PC-9 (cell line): ENCODE measurements around the gene BTBD18. TPM values are rescaled to one million over a fixed set of nuclear protein-coding genes. Genes with fewer than 3 reads are reported as not detected.

Experiments used
- BruUV-seq: library from RNA; stranded (reverse); fragments of 400-500 nt; replicated peaks from 2 replicates; lab custom pipeline; 2021; lab: Mats Ljungman, UMichigan
- CTCF ChIA-PET: fragments of 300-600 bp; sonication (Branson Sonifier 250); formaldehyde crosslinking; loops from one replicate; lab custom pipeline; 2022; ENCODE audit warnings: antibody characterized with exemption; lab: Charles Lee
- POLR2A ChIA-PET: fragments of 300-600 bp; sonication (Branson Sonifier 250); formaldehyde crosslinking; loops from one replicate; lab custom pipeline; 2022; ENCODE audit warnings: antibody characterized with exemption; ENCODE audit not compliant: unreplicated experiment; lab: Charles Lee
- DNase-seq, 2 experiments: peaks; one replicate each; pipeline versions ENCODE4 v3.0.0 to v3.0.0-alpha.2; 2015 to 2022; ENCODE audit warnings: mixed read lengths in 1 of 2
- H2AFZ ChIP-seq: fragments of 200-600 bp; sonication (generic); 2 replicates; pipeline ENCODE4 v1.8.1; 2017; ENCODE audit warnings: antibody characterized with exemption
- H3F3A ChIP-seq: fragments of 200-600 bp; sonication (generic); 2 replicates; pipeline ENCODE4 v1.8.1; 2017; ENCODE audit warnings: antibody characterized with exemption, mild to moderate bottlenecking, low read depth; ENCODE audit not compliant: insufficient read depth
- H3K27ac ChIP-seq: fragments of 200-600 bp; sonication (generic); 2 replicates; pipeline ENCODE4 v1.6.1; 2016; ENCODE audit warnings: mixed run types
- H3K27me3 ChIP-seq: fragments of 200-600 bp; sonication (generic); 2 replicates; pipeline ENCODE4 v1.6.1; 2016; ENCODE audit warnings: low read depth, mixed run types; ENCODE audit not compliant: insufficient read depth
- H3K36me3 ChIP-seq: fragments of 200-600 bp; sonication (generic); 2 replicates; pipeline ENCODE4 v1.6.1; 2016; ENCODE audit warnings: low read depth, mixed run types
- H3K4me1 ChIP-seq: fragments of 200-600 bp; sonication (generic); replicated peaks from 2 replicates; pipeline ENCODE4 v1.6.1; 2016; ENCODE audit warnings: mixed run types; ENCODE audit not compliant: insufficient read depth
- H3K4me2 ChIP-seq: fragments of 200-600 bp; sonication (generic); 2 replicates; pipeline ENCODE4 v1.6.1; 2017; ENCODE audit warnings: mixed run types
- H3K4me3 ChIP-seq: fragments of 200-600 bp; sonication (generic); 2 replicates; pipeline ENCODE4 v1.6.1; 2016; ENCODE audit warnings: mixed run types
- H3K79me2 ChIP-seq: fragments of 200-600 bp; sonication (generic); 2 replicates; pipeline ENCODE4 v1.6.1; 2017; ENCODE audit warnings: low read depth, mixed run types
- H3K9me2 ChIP-seq: fragments of 200-600 bp; sonication (generic); 2 replicates; pipeline ENCODE4 v1.8.1; 2017; ENCODE audit warnings: mild to moderate bottlenecking; ENCODE audit not compliant: insufficient read depth
- H3K9me3 ChIP-seq: fragments of 200-600 bp; sonication (generic); 2 replicates; pipeline ENCODE4 v1.8.1; 2016; ENCODE audit warnings: low read depth; ENCODE audit not compliant: insufficient read depth
- H4K20me1 ChIP-seq: fragments of 200-600 bp; sonication (generic); 2 replicates; pipeline ENCODE4 v1.8.1; 2017; ENCODE audit not compliant: insufficient read depth
- EZH2 ChIP-seq: fragments of 200-600 bp; sonication (generic); IDR thresholded peaks from 2 replicates; pipeline ENCODE4 v1.8.0; 2017; ENCODE audit warnings: antibody characterized with exemption, low read depth
- intact Hi-C: fragments of 100-400 bp; cut with micrococcal nuclease; formaldehyde crosslinking; loops from one replicate; pipeline ENCODE4 v1.10.0; 2022; ENCODE audit not compliant: unreplicated experiment
- total RNA-seq: library from RNA; stranded (reverse); gene quantifications from 2 replicates; pipeline ENCODE4 v1.2.3, GENCODE V29; 2021
- TF ChIP-seq, protein P1 (sequence below): fragments of 200-600 bp; sonication (generic); conservative IDR thresholded peaks from 2 replicates; pipeline ENCODE4 v1.6.1; 2017; ENCODE audit warnings: mixed run types, antibody characterized with exemption, mild to moderate bottlenecking, moderate library complexity

The BTBD18 gene
- total RNA-seq, 1 experiment from 2014 or later, result not detected

DNA sequence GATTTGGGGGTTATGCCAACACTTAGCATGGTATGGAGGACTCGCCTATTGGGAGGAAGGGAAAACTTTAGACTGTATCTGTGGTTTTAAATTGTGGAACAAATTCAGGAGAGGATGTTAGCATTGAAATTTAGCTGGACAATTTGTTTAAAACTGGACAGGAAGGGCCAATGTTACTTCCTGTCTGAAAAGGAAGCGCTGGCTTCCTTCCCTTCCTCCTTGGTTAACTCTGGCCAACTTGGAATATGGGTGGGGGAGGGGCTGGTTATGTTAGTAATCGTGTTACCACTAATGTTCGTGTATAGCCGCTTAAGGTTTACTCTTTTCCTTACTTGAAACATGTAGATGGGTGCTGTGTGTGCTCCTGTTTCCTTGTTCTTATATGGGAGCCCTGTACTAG, 23.9 kb upstream of the BTBD18 start:
- no peaks in the 10 kb centered on the region for H3K9me3 ChIP-seq
- peaks cover 97% of the 10 kb centered on the region for H3K79me2 ChIP-seq
- no peak overlapping the region for H2AFZ ChIP-seq
- no TSS peak for BruUV-seq
- peaks cover 85% of the 10 kb centered on the region for H3F3A ChIP-seq
- no peaks in the 10 kb centered on the region for H3K9me2 ChIP-seq
- DNase-seq, result no peak
- H4K20me1 ChIP-seq, result peaks cover 16% of the 10 kb centered on the region; the same call in 1 of the 2 replicates
- peaks cover 11% of the 10 kb centered on the region; the same call in 1 of the 2 replicates for H3K36me3 ChIP-seq
- no peaks in the 10 kb centered on the region for H3K27me3 ChIP-seq
- intact Hi-C loops, result loop anchor here (10.0 kb wide), 2 partner anchors 451 to 1779 kb away; partner anchors contain the start of gene TNKS1BP1
- ChIA-PET POLR2A (interaction anchor here (0.6 to 1.5 kb wide), 3 partner anchors 14 to 34 kb away, joined by 5 to 18 read pairs (median 6); partner anchors contain the start of genes CTNND1 and SELENOH), CTCF (interaction anchor here (0.6 kb wide), 1 partner anchor 28 kb away, joined by 3 read pairs; no protein-coding TSS in a partner anchor)
- no peak for TF ChIP-seq EZH2
- TF ChIP-seq, protein P1, sequence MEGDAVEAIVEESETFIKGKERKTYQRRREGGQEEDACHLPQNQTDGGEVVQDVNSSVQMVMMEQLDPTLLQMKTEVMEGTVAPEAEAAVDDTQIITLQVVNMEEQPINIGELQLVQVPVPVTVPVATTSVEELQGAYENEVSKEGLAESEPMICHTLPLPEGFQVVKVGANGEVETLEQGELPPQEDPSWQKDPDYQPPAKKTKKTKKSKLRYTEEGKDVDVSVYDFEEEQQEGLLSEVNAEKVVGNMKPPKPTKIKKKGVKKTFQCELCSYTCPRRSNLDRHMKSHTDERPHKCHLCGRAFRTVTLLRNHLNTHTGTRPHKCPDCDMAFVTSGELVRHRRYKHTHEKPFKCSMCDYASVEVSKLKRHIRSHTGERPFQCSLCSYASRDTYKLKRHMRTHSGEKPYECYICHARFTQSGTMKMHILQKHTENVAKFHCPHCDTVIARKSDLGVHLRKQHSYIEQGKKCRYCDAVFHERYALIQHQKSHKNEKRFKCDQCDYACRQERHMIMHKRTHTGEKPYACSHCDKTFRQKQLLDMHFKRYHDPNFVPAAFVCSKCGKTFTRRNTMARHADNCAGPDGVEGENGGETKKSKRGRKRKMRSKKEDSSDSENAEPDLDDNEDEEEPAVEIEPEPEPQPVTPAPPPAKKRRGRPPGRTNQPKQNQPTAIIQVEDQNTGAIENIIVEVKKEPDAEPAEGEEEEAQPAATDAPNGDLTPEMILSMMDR, result no peak
- H3K4me3 ChIP-seq, result peak overlapping the region; percentile 2; the same call in 1 of the 2 replicates
- peak overlapping the region; percentile 93 for H3K27ac ChIP-seq
- peak overlapping the region; percentile 91 for H3K4me2 ChIP-seq
- peaks cover 97% of the 10 kb centered on the region for H3K4me1 ChIP-seq

DNA sequence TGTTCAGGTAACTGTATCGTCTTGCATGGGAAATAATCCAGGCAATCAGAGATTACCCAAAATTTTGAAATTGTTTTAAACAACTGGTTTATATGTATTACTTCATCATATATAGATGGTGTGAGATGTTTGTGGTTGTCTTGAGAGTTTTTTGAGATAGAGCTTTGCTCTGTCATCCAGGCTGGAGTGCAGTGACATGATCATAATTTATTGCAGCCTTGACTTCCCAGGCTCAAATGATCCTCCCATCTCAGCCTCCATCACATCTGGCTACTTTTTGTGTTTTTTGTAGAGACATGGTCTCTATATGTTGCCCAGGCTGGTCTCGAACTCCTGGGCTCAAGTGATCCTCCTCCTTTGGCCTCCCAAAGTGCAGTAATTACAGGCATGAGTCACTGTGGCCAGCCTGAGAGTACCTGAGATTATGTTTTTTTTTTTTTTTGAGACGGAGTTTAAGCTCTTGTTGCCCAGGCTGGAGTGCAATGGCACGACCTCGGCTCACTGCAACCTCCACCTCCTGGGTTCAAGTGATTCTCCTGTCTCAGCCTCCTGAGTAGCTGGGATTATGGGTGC, 21.5 kb upstream of the BTBD18 start:
- peaks cover 30% of the 10 kb centered on the region for H4K20me1 ChIP-seq
- BruUV-seq, result no TSS peak
- peaks cover 16% of the 10 kb centered on the region; the same call in 1 of the 2 replicates for H3K36me3 ChIP-seq
- TF ChIP-seq EZH2, result no peak
- TF ChIP-seq, protein P1, result no peak
- no peak overlapping the region for H2AFZ ChIP-seq
- H3K4me3 ChIP-seq, result peak overlapping the region; percentile 40; the same call in 1 of the 2 replicates
- peaks cover 89% of the 10 kb centered on the region for H3K4me1 ChIP-seq
- no peaks in the 10 kb centered on the region for H3K9me3 ChIP-seq
- H3K79me2 ChIP-seq, result peaks cover 100% of the 10 kb centered on the region
- H3K27me3 ChIP-seq, result no peaks in the 10 kb centered on the region
- peak overlapping the region; percentile 86 for H3K27ac ChIP-seq
- peak in 1 of 2 experiments; percentile 50 for DNase-seq
- intact Hi-C loops, result loop anchor here (10.0 kb wide), 2 partner anchors 448 to 1782 kb away; partner anchors contain the start of gene TNKS1BP1
- H3F3A ChIP-seq, result peaks cover 75% of the 10 kb centered on the region
- ChIA-PET POLR2A (interaction anchor here (0.5 to 0.9 kb wide), 4 partner anchors 27 to 444 kb away, joined by 3 to 18 read pairs (median 4); partner anchors contain the start of gene SELENOH), CTCF (interaction anchor here (0.6 to 1.5 kb wide), 3 partner anchors 9 to 549 kb away, joined by 3 to 7 read pairs (median 4); partner anchors contain the start of gene BTBD18)
- H3K9me2 ChIP-seq, result no peaks in the 10 kb centered on the region
- peak overlapping the region; percentile 78 for H3K4me2 ChIP-seq

DNA sequence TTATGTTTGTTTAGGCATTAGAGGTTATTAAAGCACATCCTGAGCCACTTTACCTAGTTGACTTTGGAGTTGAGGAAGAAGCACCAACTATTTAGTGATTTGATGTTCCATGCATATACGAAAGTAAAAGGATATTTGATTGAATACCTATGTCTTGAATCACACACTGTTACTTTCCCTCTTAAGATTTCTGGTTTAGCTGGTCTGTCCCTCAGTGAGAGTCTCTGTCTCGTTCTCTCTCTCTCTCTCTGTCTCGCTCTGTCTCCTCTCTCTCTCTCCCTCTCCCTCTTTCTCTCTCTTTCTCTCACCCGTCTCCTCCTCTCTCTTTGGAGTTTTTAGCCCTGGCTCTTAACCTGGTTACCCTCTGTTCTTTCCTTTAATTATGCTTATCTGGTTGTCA, 20.9 kb upstream of the BTBD18 start:
- Histone ChIP-seq H3K27ac (peak overlapping the region; percentile 86), H3K9me3 (no peaks in the 10 kb centered on the region), H2AFZ (no peak overlapping the region), H3K4me2 (peak overlapping the region; percentile 78), H3K4me1 (peaks cover 89% of the 10 kb centered on the region), H3F3A (peaks cover 70% of the 10 kb centered on the region), H3K36me3 (peaks cover 16% of the 10 kb centered on the region; the same call in 1 of the 2 replicates), H3K27me3 (no peaks in the 10 kb centered on the region), H3K4me3 (peak overlapping the region; percentile 40; the same call in 1 of the 2 replicates), H3K79me2 (peaks cover 100% of the 10 kb centered on the region), H4K20me1 (peaks cover 36% of the 10 kb centered on the region), H3K9me2 (no peaks in the 10 kb centered on the region)
- POLR2A ChIA-PET, result interaction anchor here (0.5 to 1.1 kb wide), 4 partner anchors 11 to 106 kb away, joined by 3 to 22 read pairs (median 12); no protein-coding TSS in a partner anchor
- CTCF ChIA-PET, result interaction anchor here (0.6 to 1.5 kb wide), 3 partner anchors 8 to 21 kb away, joined by 3 to 7 read pairs (median 6); partner anchors contain the start of genes BTBD18 and CTNND1
- intact Hi-C loops, result loop anchor here (1.0 to 10.0 kb wide), 3 partner anchors 11 to 1782 kb away; partner anchors contain the start of genes CTNND1 and TNKS1BP1
- peak in 1 of 2 experiments; percentile 92 for DNase-seq
- no peak for TF ChIP-seq EZH2
- TF ChIP-seq, protein P1, result no peak
- no TSS peak for BruUV-seq
